DOHH2 (cell line): ENCODE results near the gene NEURL1B.

Experiments used
- CTCF ChIP-seq: fragments of 200-600 bp; sonication (generic); IDR thresholded peaks from one replicate; pipeline ENCODE4 v1.5.1; 2014; ENCODE audit warnings: antibody characterized with exemption, mild to moderate bottlenecking, low read depth, low read length; ENCODE audit not compliant: poor library complexity, severe bottlenecking
- EZH2phosphoT487 ChIP-seq: fragments of 200-600 bp; sonication (generic); IDR thresholded peaks from 2 replicates; pipeline ENCODE4 v1.6.1; 2017; ENCODE audit warnings: borderline replicate concordance, mild to moderate bottlenecking, antibody characterized with exemption, low read length, moderate library complexity, mixed read lengths

- peak; percentile 91 for TF ChIP-seq CTCF
- TF ChIP-seq EZH2phosphoT487, result no peak
These were observed 56.4 kb downstream of the NEURL1B start for GRCh38 chr5:172697123-172698121.
